Memory B cell (primary cell): ENCODE measurements around the gene CYBB.

Experiments used
- ATAC-seq: fragments of 150-1000 bp; cut with Tn5 transposase; 2 replicates; pipeline ENCODE4 v1.10.0; 2021; ENCODE audit warnings: low read depth, mild to moderate bottlenecking, moderate library complexity
- DNase-seq, 2 donors: peaks; one replicate each; pipeline ENCODE4 v3.0.0; 2022; ENCODE audit warnings: low spot score in 2 of 2
- H3K27ac Mint-ChIP-seq: one replicate; pipeline ENCODE4 v1.8.0; 2022; ENCODE audit warnings: mild to moderate bottlenecking, moderate library complexity, mixed read lengths
- H3K27me3 Mint-ChIP-seq: one replicate; pipeline ENCODE4 v1.8.0; 2022; ENCODE audit warnings: mixed read lengths
- H3K36me3 Mint-ChIP-seq: one replicate; pipeline ENCODE4 v1.8.0; 2022; ENCODE audit warnings: mild to moderate bottlenecking, mixed read lengths
- H3K4me1 Mint-ChIP-seq: one replicate; pipeline ENCODE4 v1.8.0; 2022; ENCODE audit warnings: mixed read lengths
- H3K4me3 Mint-ChIP-seq: one replicate; pipeline ENCODE4 v1.8.0; 2022; ENCODE audit warnings: mild to moderate bottlenecking, moderate library complexity, mixed read lengths
- H3K9me3 Mint-ChIP-seq: one replicate; pipeline ENCODE4 v1.8.0; 2022; ENCODE audit warnings: mixed read lengths

Gene CYBB

GRCh38 chrX:37779857-37780256, at the start of gene CYBB:
Gene CYBB, plus strand, starts transcription at chrX:37780059. Its CDS starts 19 bp downstream, at chrX:37780078.
- H3K27ac Mint-ChIP-seq: peak within 1 kb of the TSS; percentile 90
- peaks cover 22% of the 10 kb centered on the region for H3K36me3 Mint-ChIP-seq
- H3K27me3 Mint-ChIP-seq: no peaks in the 10 kb centered on the region
- DNase-seq: peak in 1 of 2 donors; percentile 27
- H3K9me3 Mint-ChIP-seq: no peaks in the 10 kb centered on the region
- ATAC-seq: peak; percentile 55
- peaks cover 32% of the 10 kb centered on the region for H3K4me1 Mint-ChIP-seq
- peak within 1 kb of the TSS; percentile 89 for H3K4me3 Mint-ChIP-seq

GRCh38 chrX:37745354-37745753, 34.5 kb upstream of the CYBB start:
- peak overlapping the region; percentile 50 for H3K4me3 Mint-ChIP-seq
- ATAC-seq: peak; percentile 86
- peak overlapping the region; percentile 82 for H3K27ac Mint-ChIP-seq

GRCh38 chrX:37745835-37746217, 34.0 kb upstream of the CYBB start:
- peak overlapping the region; percentile 50 for H3K4me3 Mint-ChIP-seq
- H3K27ac Mint-ChIP-seq: peak overlapping the region; percentile 82
- no peaks in the 10 kb centered on the region for H3K36me3 Mint-ChIP-seq
- DNase-seq (no peak), ATAC-seq (peak; percentile 47)
- H3K27me3 Mint-ChIP-seq: no peaks in the 10 kb centered on the region
- no peaks in the 10 kb centered on the region for H3K9me3 Mint-ChIP-seq
- peaks cover 14% of the 10 kb centered on the region for H3K4me1 Mint-ChIP-seq

More at GRCh38 chrX:37745354-37745753, 34.5 kb upstream of the CYBB start:
- no peaks in the 10 kb centered on the region for H3K36me3 Mint-ChIP-seq
- H3K27me3 Mint-ChIP-seq: no peaks in the 10 kb centered on the region
- peak; percentile 69 to 82 for DNase-seq
- no peaks in the 10 kb centered on the region for H3K9me3 Mint-ChIP-seq
- H3K4me1 Mint-ChIP-seq: peaks cover 14% of the 10 kb centered on the region

GRCh38 chrX:37746218-37746941, 33.5 kb upstream of the CYBB start:
- Mint-ChIP-seq H3K36me3 (no peaks in the 10 kb centered on the region), H3K27ac (peak overlapping the region; percentile 82), H3K4me1 (peaks cover 15% of the 10 kb centered on the region), H3K9me3 (no peaks in the 10 kb centered on the region), H3K4me3 (peak overlapping the region; percentile 32), H3K27me3 (no peaks in the 10 kb centered on the region)
- DNase-seq (peak in 1 of 2 donors; percentile 3), ATAC-seq (peak; percentile 71)

- Mint-ChIP-seq H3K27me3 (no peaks in the 10 kb centered on the region), H3K36me3 (no peaks in the 10 kb centered on the region), H3K4me1 (peaks cover 19% of the 10 kb centered on the region), H3K9me3 (no peaks in the 10 kb centered on the region), H3K4me3 (no peak overlapping the region), H3K27ac (peak overlapping the region; percentile 82)
- DNase-seq (no peak), ATAC-seq (no peak)
These were observed 32.9 kb upstream of the CYBB start for GRCh38 chrX:37746951-37747350.

GRCh38 chrX:37752281-37752680, 27.6 kb upstream of the CYBB start:
- no peak for ATAC-seq
- H3K9me3 Mint-ChIP-seq: no peaks in the 10 kb centered on the region

GRCh38 chrX:37752936-37753335, 26.9 kb upstream of the CYBB start:
- peaks cover 21% of the 10 kb centered on the region for H3K4me1 Mint-ChIP-seq
- peak overlapping the region; percentile 24 for H3K27ac Mint-ChIP-seq
- no peak overlapping the region for H3K4me3 Mint-ChIP-seq
- H3K36me3 Mint-ChIP-seq: no peaks in the 10 kb centered on the region
- no peaks in the 10 kb centered on the region for H3K9me3 Mint-ChIP-seq
- ATAC-seq (no peak), DNase-seq (no peak)
- H3K27me3 Mint-ChIP-seq: no peaks in the 10 kb centered on the region

More at GRCh38 chrX:37752281-37752680, 27.6 kb upstream of the CYBB start:
- no peak overlapping the region for H3K27ac Mint-ChIP-seq
- H3K36me3 Mint-ChIP-seq: no peaks in the 10 kb centered on the region
- DNase-seq: no peak
- peaks cover 14% of the 10 kb centered on the region for H3K4me1 Mint-ChIP-seq
- no peaks in the 10 kb centered on the region for H3K27me3 Mint-ChIP-seq
- H3K4me3 Mint-ChIP-seq: no peak overlapping the region

- Mint-ChIP-seq H3K27ac (peak overlapping the region; percentile 24), H3K4me3 (no peak overlapping the region), H3K36me3 (no peaks in the 10 kb centered on the region), H3K9me3 (peaks cover 1% of the 10 kb centered on the region), H3K27me3 (no peaks in the 10 kb centered on the region), H3K4me1 (peaks cover 25% of the 10 kb centered on the region)
- no peak for DNase-seq
- ATAC-seq: no peak
These were observed 26.5 kb upstream of the CYBB start for GRCh38 chrX:37753384-37753783.

- ATAC-seq (no peak), DNase-seq (no peak)
- H3K27me3 Mint-ChIP-seq: no peaks in the 10 kb centered on the region
- no peaks in the 10 kb centered on the region for H3K36me3 Mint-ChIP-seq
- no peak overlapping the region for H3K27ac Mint-ChIP-seq
- H3K9me3 Mint-ChIP-seq: peaks cover 2% of the 10 kb centered on the region
- H3K4me1 Mint-ChIP-seq: peaks cover 28% of the 10 kb centered on the region
- H3K4me3 Mint-ChIP-seq: no peak overlapping the region
These were observed 25.3 kb upstream of the CYBB start for GRCh38 chrX:37754516-37754915.

GRCh38 chrX:37755025-37755424, 24.8 kb upstream of the CYBB start:
- peak; percentile 39 to 40 for DNase-seq
- H3K36me3 Mint-ChIP-seq: no peaks in the 10 kb centered on the region
- H3K9me3 Mint-ChIP-seq: peaks cover 2% of the 10 kb centered on the region
- peaks cover 28% of the 10 kb centered on the region for H3K4me1 Mint-ChIP-seq
- ATAC-seq: peak; percentile 99
- no peaks in the 10 kb centered on the region for H3K27me3 Mint-ChIP-seq
- no peak overlapping the region for H3K4me3 Mint-ChIP-seq
- H3K27ac Mint-ChIP-seq: no peak overlapping the region

GRCh38 chrX:37757082-37757481, 22.8 kb upstream of the CYBB start:
- Mint-ChIP-seq H3K4me1 (peaks cover 30% of the 10 kb centered on the region), H3K27ac (no peak overlapping the region), H3K36me3 (no peaks in the 10 kb centered on the region), H3K4me3 (no peak overlapping the region), H3K9me3 (peaks cover 2% of the 10 kb centered on the region), H3K27me3 (no peaks in the 10 kb centered on the region)
- ATAC-seq: no peak
- DNase-seq: no peak

GRCh38 chrX:37759351-37759750, 20.5 kb upstream of the CYBB start:
- peaks cover 2% of the 10 kb centered on the region for H3K9me3 Mint-ChIP-seq
- no peak for DNase-seq
- no peak overlapping the region for H3K4me3 Mint-ChIP-seq
- ATAC-seq: no peak
- H3K4me1 Mint-ChIP-seq: peaks cover 29% of the 10 kb centered on the region
- H3K27ac Mint-ChIP-seq: no peak overlapping the region
- H3K36me3 Mint-ChIP-seq: no peaks in the 10 kb centered on the region
- no peaks in the 10 kb centered on the region for H3K27me3 Mint-ChIP-seq

GRCh38 chrX:37759878-37760418, 19.9 kb upstream of the CYBB start:
- DNase-seq: no peak
- Mint-ChIP-seq H3K36me3 (no peaks in the 10 kb centered on the region), H3K27me3 (no peaks in the 10 kb centered on the region), H3K9me3 (peaks cover 2% of the 10 kb centered on the region), H3K27ac (no peak overlapping the region), H3K4me1 (peaks cover 32% of the 10 kb centered on the region), H3K4me3 (no peak overlapping the region)
- no peak for ATAC-seq

- Mint-ChIP-seq H3K27ac (peak overlapping the region; percentile 87), H3K4me3 (peak overlapping the region; percentile 56), H3K27me3 (no peaks in the 10 kb centered on the region), H3K36me3 (no peaks in the 10 kb centered on the region), H3K4me1 (peaks cover 32% of the 10 kb centered on the region), H3K9me3 (peaks cover under 1% of the 10 kb centered on the region)
- ATAC-seq: peak; percentile 91
- no peak for DNase-seq
These were observed 16.5 kb upstream of the CYBB start for GRCh38 chrX:37763400-37763799.

- no peak overlapping the region for H3K4me3 Mint-ChIP-seq
- H3K4me1 Mint-ChIP-seq: peaks cover 29% of the 10 kb centered on the region
- H3K27ac Mint-ChIP-seq: peak overlapping the region; percentile 28
These were observed 14.4 kb upstream of the CYBB start for GRCh38 chrX:37765507-37765906.

More at GRCh38 chrX:37765507-37765906, 14.4 kb upstream of the CYBB start:
- DNase-seq (no peak), ATAC-seq (no peak)
- H3K9me3 Mint-ChIP-seq: no peaks in the 10 kb centered on the region
- H3K27me3 Mint-ChIP-seq: no peaks in the 10 kb centered on the region
- H3K36me3 Mint-ChIP-seq: no peaks in the 10 kb centered on the region
